ENCODE results near the gene SLC25A21. TPM values are rescaled to one million over a fixed set of nuclear protein-coding genes. Genes with fewer than 3 reads are reported as not detected.

SLC25A21 gene
- total and polyA plus RNA-seq, 10 of the 15 experiments (the other 5 are each of a cell fraction or from before 2014, with no cell fraction given): 0.06 to 0.72 (median 0.17) TPM; not detected in 3

GRCh38 chr14:36653962-36654793 lies 518.2 kb downstream of the SLC25A21 start (continued):
- TF ChIP-seq, protein P1, sequence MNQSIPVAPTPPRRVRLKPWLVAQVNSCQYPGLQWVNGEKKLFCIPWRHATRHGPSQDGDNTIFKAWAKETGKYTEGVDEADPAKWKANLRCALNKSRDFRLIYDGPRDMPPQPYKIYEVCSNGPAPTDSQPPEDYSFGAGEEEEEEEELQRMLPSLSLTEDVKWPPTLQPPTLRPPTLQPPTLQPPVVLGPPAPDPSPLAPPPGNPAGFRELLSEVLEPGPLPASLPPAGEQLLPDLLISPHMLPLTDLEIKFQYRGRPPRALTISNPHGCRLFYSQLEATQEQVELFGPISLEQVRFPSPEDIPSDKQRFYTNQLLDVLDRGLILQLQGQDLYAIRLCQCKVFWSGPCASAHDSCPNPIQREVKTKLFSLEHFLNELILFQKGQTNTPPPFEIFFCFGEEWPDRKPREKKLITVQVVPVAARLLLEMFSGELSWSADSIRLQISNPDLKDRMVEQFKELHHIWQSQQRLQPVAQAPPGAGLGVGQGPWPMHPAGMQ (IDR thresholded peaks at IDR 0.05; ENCODE audit: borderline replicate concordance): no peak
- TF ChIP-seq BCL11A (IDR thresholded peaks at IDR 0.05; ENCODE audit: low read depth, low read length): no peak
- no peak for TF ChIP-seq GABPA (IDR thresholded peaks at IDR 0.05; ENCODE audit: low read depth)
- no peak for TF ChIP-seq EED (IDR thresholded peaks at IDR 0.05; ENCODE audit: low read depth)

DNA sequence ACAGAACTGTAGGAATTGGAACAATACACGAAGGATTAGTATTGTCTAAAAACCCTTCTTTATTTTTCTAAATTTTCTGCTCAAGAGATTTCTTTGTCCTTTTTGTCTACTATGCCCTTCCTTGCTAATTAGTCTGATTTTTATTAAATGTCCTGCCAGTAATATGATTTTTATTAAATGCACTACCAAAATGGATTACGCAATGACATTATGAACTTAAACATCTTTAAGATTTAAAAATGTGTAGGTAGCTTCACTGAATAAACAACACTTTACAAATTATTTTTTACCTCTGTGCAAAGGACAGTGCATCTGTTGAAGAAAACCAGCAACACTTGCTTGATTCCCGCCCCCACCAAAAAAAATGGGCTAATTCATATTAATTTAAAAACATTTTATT lies 519.0 kb downstream of the SLC25A21 start:
- no peak for TF ChIP-seq YBX1 (IDR thresholded peaks at IDR 0.05)
- no peak for TF ChIP-seq ATF7 (IDR thresholded peaks at IDR 0.05; ENCODE audit: low read depth)
- no peak for TF ChIP-seq YY1 (IDR thresholded peaks at IDR 0.05; ENCODE audit: low read depth, low read length)
- no peak for TF ChIP-seq SIN3A (IDR thresholded peaks at IDR 0.05; ENCODE audit: low read depth, low read length)
- TF ChIP-seq BMI1 (IDR thresholded peaks at IDR 0.05; ENCODE audit: borderline replicate concordance): no peak
- TF ChIP-seq RFX5 (IDR thresholded peaks at IDR 0.05; ENCODE audit: low read depth, low read length): no peak
- TF ChIP-seq SPI1 (IDR thresholded peaks at IDR 0.05; ENCODE audit: borderline replicate concordance, insufficient read depth, low read depth, low read length): no peak
- TF ChIP-seq KAT2A (conservative IDR thresholded peaks at IDR 0.05; ENCODE audit: control insufficient read depth, low read depth, low read length): no peak
- no peak for TF ChIP-seq ZNF207 (IDR thresholded peaks at IDR 0.05; ENCODE audit: borderline replicate concordance)
- TF ChIP-seq ZNF687 (IDR thresholded peaks at IDR 0.05): no peak
- TF ChIP-seq MTA3 (IDR thresholded peaks at IDR 0.05; ENCODE audit: borderline replicate concordance, low read length): no peak
- no peak for TF ChIP-seq POLR2AphosphoS2 (IDR thresholded peaks at IDR 0.05; ENCODE audit: low read depth, low read length)
- TF ChIP-seq ZNF274 (IDR thresholded peaks at IDR 0.05; ENCODE audit: insufficient read depth, insufficient read length): no peak
- TF ChIP-seq MTA2 (IDR thresholded peaks at IDR 0.05; ENCODE audit: low read depth): no peak
- TF ChIP-seq CHD2 (IDR thresholded peaks at IDR 0.05; ENCODE audit: borderline replicate concordance, low read depth, low read length): no peak
- CTCF ChIA-PET: interaction anchor here (0.6 kb wide), 1 partner anchor 99 kb away, joined by 3 read pairs; no protein-coding TSS in a partner anchor
- H3K27me3 ChIP-seq (replicated peaks in 1 of 2; ENCODE audit: control insufficient read depth in 2 of 2, insufficient read depth in 2 of 2, low read length in 1 of 2): peaks cover 1 to 15% of the 10 kb centered on the region in 2 experiments
- intact Hi-C loops (cut with micrococcal nuclease; ENCODE audit: unreplicated experiment) (no loop called here), in situ Hi-C loops (cut with MboI) (loop anchor here (10.0 kb wide), 2 partner anchors 281 to 491 kb away; no protein-coding TSS in a partner anchor)
- 38% methylated on average over 3 of the region's 3 CpGs for WGBS (ENCODE audit: insufficient coverage, insufficient replicate concordance, low lambda C conversion rate, missing lambda C conversion rate)
- POLR2A ChIA-PET: no interaction called here
- no peak overlapping the region for H3K27ac ChIP-seq (ENCODE audit: control insufficient read depth, insufficient read depth)
- DNase-seq (ENCODE audit: low read depth, low spot score) (no peak), FAIRE-seq (no peak), ATAC-seq (no peak)
- BruUV-seq (replicated peaks): no TSS peak
- no peaks in the 10 kb centered on the region; the same call in 2 of the 3 replicates for H3K9me3 ChIP-seq (replicated peaks; ENCODE audit: control insufficient read depth, insufficient read depth, low read length)
- SMC1A ChIA-PET (ENCODE audit: uncharacterized antibody, unreplicated experiment): interaction anchor here (1.0 kb wide), 1 partner anchor 289 kb away, joined by 3 read pairs; no protein-coding TSS in a partner anchor
- no peaks in the 10 kb centered on the region for H3K36me3 ChIP-seq (ENCODE audit: control insufficient read depth in 2 of 2, insufficient read depth in 2 of 2, low read length in 1 of 2)
- no peak overlapping the region for H2AFZ ChIP-seq (ENCODE audit: control insufficient read depth, low read depth, low read length)
- H3K9ac ChIP-seq (ENCODE audit: control insufficient read depth, insufficient read depth, low read length): no peak overlapping the region
- H3K4me1 ChIP-seq (ENCODE audit: control insufficient read depth, insufficient read depth, low read length): no peaks in the 10 kb centered on the region
- H3K4me3 ChIP-seq: no peak overlapping the region
- RAD21 ChIA-PET (ENCODE audit: unreplicated experiment): interaction anchor here (1.2 kb wide), 1 partner anchor 286 kb away, joined by 3 read pairs; no protein-coding TSS in a partner anchor
- H4K20me1 ChIP-seq (ENCODE audit: control insufficient read depth, insufficient read depth): no peaks in the 10 kb centered on the region
- no peaks in the 10 kb centered on the region for H3K79me2 ChIP-seq (ENCODE audit: control insufficient read depth, insufficient read depth, low read length)
- no peak overlapping the region for H3K4me2 ChIP-seq (ENCODE audit: control insufficient read depth, insufficient read depth)

Measured in GM12878 (cell line).